Esophagus muscularis mucosa (tissue), 4 donors: Measurements from ENCODE around the gene CRY2. TPM values are rescaled to one million over a fixed set of nuclear protein-coding genes. Genes with fewer than 3 reads are reported as not detected.

Experiments used
- DNase-seq: peaks from one replicate; pipeline ENCODE4 v3.0.0-alpha.2; 2017; ENCODE audit errors: extremely low spot score
- H3K27ac ChIP-seq, 4 donors: fragments of 200-600 bp; sonication (generic); replicated peaks in 1 of 4; 1 replicate in 3 of 4; 2 replicates in 1 of 4; pipeline ENCODE4 v1.5.1; 2016 to 2019; ENCODE audit warnings: mild to moderate bottlenecking in 1 of 4
- H3K27me3 ChIP-seq, 4 donors: fragments of 200-600 bp; sonication (generic); one replicate each; pipeline versions ENCODE4 v1.5.1 to v1.6.0; 2016 to 2019
- H3K36me3 ChIP-seq, 4 donors: fragments of 200-600 bp; sonication (generic); one replicate each; pipeline ENCODE4 v1.5.1; 2016 to 2019
- H3K4me1 ChIP-seq, 4 donors: fragments of 200-600 bp; sonication (generic); one replicate each; pipeline ENCODE4 v1.5.1; 2016 to 2019
- H3K4me3 ChIP-seq, 4 donors: fragments of 200-600 bp; sonication (generic); 1 replicate in 2 of 4; 2 replicates in 2 of 4; pipeline ENCODE4 v1.5.1; 2016 to 2019; ENCODE audit warnings: mild to moderate bottlenecking in 4 of 4, moderate library complexity in 1 of 4
- H3K9me3 ChIP-seq, 4 donors: fragments of 200-600 bp; sonication (generic); 1 replicate in 3 of 4; 2 replicates in 1 of 4; pipeline ENCODE4 v1.5.1; 2016 to 2019
- EP300 ChIP-seq: sonication (generic); formaldehyde crosslinking; IDR thresholded peaks from one replicate; pipeline ENCODE4 v1.6.1; 2017; ENCODE audit warnings: antibody characterized with exemption
- POLR2A ChIP-seq: fragments of 450-650 bp; IDR thresholded peaks from one replicate; pipeline ENCODE4 v1.6.1; 2017; ENCODE audit warnings: antibody characterized with exemption, moderate library complexity, mild to moderate bottlenecking, low read depth
- POLR2AphosphoS5 ChIP-seq, 2 donors: sonication (generic); formaldehyde crosslinking; IDR thresholded peaks; one replicate each; pipeline ENCODE4 v1.6.1; 2017; ENCODE audit warnings: antibody characterized with exemption in 2 of 2
- WGBS: methylation state at CpG from one replicate; pipeline ENCODE4 v1.1.5; 2018; 5-methylcytosine and 5-hydroxymethylcytosine counted together
- intact Hi-C: fragments of 100-400 bp; cut with DNase I; formaldehyde crosslinking; loops from one replicate; pipeline ENCODE4 v1.15.1; 2023
- total RNA-seq, 4 donors: library from RNA; depleted of rRNA; stranded (reverse); fragments of >200 nt; gene quantifications; one replicate each; pipeline versions ENCODE4 v1.1.0 to v1.2.1, GENCODE V29; 2016
- TF ChIP-seq, protein P1 (sequence below), 3 experiments: fragments of 200-600 bp in 2 of 3; fragments of 450-650 bp in 1 of 3; sonication (generic) in 2 of 3; IDR thresholded peaks; one replicate each; pipeline ENCODE4 v1.5.1; 2017 to 2019; ENCODE audit warnings: antibody characterized with exemption in 3 of 3, mild to moderate bottlenecking in 2 of 3, moderate library complexity in 1 of 3

Gene CRY2
- total RNA-seq, 4 donors from 2014 or later = 32.0 to 57.6 (median 49.7) TPM

DNA sequence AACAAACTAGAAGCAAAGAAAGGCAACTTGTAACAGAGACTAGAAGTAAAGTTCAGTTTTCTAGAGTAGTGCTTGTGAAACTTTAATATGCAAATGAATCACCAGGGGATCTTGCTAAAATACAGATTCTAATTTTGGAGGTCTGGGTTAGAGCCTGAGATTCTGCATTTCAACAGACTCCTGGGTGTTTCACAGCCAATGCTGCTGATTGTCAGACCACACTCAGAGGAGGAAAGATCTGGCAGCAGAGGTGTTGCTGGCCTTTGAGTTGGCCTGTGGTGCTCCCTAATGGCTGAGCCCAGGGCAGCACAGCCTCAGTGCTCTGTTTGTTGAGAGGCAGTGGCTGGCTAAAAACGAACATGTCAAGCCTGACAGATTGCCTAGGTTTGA is 5.4 kb downstream of the CRY2 start:
- 18% methylated on average over 1 of the region's 1 CpG for WGBS
- Histone ChIP-seq H3K27me3 (no peaks in the 10 kb centered on the region), H3K36me3 (peaks cover 0 to 18% (median 6%) of the 10 kb centered on the region in 4 donors), H3K9me3 (no peaks in the 10 kb centered on the region), H3K4me1 (peaks cover 95 to 99% (median 98%) of the 10 kb centered on the region in 4 donors), H3K27ac (peak overlapping the region; percentile 84 to 99 (median 94)), H3K4me3 (no peak overlapping the region)
- no peak for DNase-seq
- no peak for TF ChIP-seq POLR2AphosphoS5 (IDR thresholded peaks at IDR 0.05)
- no peak for TF ChIP-seq POLR2A
- no peak for TF ChIP-seq EP300
- TF ChIP-seq, protein P1, sequence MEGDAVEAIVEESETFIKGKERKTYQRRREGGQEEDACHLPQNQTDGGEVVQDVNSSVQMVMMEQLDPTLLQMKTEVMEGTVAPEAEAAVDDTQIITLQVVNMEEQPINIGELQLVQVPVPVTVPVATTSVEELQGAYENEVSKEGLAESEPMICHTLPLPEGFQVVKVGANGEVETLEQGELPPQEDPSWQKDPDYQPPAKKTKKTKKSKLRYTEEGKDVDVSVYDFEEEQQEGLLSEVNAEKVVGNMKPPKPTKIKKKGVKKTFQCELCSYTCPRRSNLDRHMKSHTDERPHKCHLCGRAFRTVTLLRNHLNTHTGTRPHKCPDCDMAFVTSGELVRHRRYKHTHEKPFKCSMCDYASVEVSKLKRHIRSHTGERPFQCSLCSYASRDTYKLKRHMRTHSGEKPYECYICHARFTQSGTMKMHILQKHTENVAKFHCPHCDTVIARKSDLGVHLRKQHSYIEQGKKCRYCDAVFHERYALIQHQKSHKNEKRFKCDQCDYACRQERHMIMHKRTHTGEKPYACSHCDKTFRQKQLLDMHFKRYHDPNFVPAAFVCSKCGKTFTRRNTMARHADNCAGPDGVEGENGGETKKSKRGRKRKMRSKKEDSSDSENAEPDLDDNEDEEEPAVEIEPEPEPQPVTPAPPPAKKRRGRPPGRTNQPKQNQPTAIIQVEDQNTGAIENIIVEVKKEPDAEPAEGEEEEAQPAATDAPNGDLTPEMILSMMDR (IDR thresholded peaks at IDR 0.05) = no peak
- intact Hi-C loops = no loop called here

DNA sequence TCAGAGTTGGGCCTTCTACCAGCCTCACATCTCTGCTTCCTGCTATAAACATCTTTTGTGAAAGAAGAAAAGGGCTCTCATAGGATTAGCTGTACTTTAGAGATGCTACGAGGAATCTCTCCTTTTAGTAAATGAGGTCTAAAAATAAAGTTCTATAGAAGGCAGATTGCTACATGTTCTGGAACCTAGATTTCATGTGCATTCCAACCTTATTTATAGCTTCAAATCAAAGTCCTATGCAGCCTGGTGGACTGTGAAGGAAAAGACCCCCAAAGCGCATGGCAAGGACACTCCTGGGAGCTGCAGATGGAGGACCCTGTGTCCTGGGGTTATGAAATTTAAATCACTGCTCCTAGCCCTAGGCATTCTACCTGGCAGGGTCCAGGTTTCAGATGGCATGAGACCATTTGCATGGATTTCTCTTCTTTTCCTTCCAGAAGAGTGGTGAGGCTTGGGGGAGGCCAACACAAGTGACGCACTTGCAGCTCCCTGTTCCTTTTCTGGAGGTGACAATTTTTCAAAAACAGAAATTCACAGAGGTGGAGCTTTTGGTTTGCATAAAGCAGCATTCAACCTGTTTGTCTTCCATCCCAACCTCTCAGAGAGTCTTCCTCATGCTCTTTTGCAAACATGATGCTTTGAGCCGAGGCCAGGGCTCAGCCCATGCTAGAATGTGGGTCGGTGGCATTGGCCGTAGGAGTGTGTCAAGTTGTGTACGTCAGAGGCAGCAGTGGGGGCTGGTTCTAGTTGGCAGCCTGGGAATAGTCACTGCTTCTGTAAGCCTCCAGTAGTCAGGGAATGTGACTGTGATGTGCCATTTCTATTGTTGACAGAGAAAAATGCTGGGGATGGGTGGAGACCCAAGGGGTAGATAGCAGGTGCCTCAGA is 6.3 kb downstream of the CRY2 start:
- peaks cover 99 to 100% (median 100%) of the 10 kb centered on the region in 4 donors for H3K4me1 ChIP-seq
- TF ChIP-seq, protein P1 (IDR thresholded peaks at IDR 0.05) = no peak
- TF ChIP-seq POLR2AphosphoS5 (IDR thresholded peaks at IDR 0.05) = no peak
- TF ChIP-seq EP300 = no peak
- TF ChIP-seq POLR2A = no peak

DNA sequence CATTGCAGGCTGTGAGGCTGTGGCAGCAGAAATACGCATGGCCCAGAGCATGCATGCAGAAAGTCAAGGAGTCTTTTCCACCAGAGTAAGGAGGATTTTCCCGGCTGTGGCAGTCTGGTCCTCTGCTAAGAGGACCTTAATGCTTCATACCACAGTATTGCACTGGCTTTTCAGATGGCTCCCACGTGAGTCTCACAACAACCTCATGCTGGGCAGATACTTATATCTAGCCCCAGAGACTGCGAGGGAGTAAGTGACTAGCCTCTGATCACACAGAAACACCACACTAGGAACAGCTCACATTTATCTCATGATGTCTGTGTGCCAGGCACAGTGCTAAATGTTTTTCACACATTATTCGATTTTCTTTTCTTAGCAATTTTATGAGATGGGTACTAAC is 8.0 kb downstream of the CRY2 start:
- TF ChIP-seq POLR2A = no peak
- TF ChIP-seq EP300 = no peak
- TF ChIP-seq POLR2AphosphoS5 (IDR thresholded peaks at IDR 0.05) = no peak
- TF ChIP-seq, protein P1 (IDR thresholded peaks at IDR 0.05) = no peak
- H3K9me3 ChIP-seq = no peaks in the 10 kb centered on the region
- no peak overlapping the region for H3K4me3 ChIP-seq
- peaks cover 100% of the 10 kb centered on the region in 4 donors for H3K4me1 ChIP-seq
- H3K27me3 ChIP-seq = no peaks in the 10 kb centered on the region
- peak overlapping the region; percentile 84 to 99 (median 94) for H3K27ac ChIP-seq
- H3K36me3 ChIP-seq = peaks cover 0 to 27% (median 14%) of the 10 kb centered on the region in 4 donors
- WGBS = 96% methylated on average over 2 of the region's 5 CpGs
- DNase-seq = no peak
- intact Hi-C loops = no loop called here

More for the DNA sequence above, 6.3 kb downstream of the CRY2 start:
- no peak for DNase-seq
- H3K27ac ChIP-seq = peak overlapping the region; percentile 84 to 99 (median 94)
- no peaks in the 10 kb centered on the region for H3K9me3 ChIP-seq
- WGBS = 56% methylated on average over 7 of the region's 7 CpGs
- peaks cover 0 to 21% (median 10%) of the 10 kb centered on the region in 4 donors for H3K36me3 ChIP-seq
- intact Hi-C loops = no loop called here
- H3K4me3 ChIP-seq = no peak overlapping the region
- no peaks in the 10 kb centered on the region for H3K27me3 ChIP-seq

DNA sequence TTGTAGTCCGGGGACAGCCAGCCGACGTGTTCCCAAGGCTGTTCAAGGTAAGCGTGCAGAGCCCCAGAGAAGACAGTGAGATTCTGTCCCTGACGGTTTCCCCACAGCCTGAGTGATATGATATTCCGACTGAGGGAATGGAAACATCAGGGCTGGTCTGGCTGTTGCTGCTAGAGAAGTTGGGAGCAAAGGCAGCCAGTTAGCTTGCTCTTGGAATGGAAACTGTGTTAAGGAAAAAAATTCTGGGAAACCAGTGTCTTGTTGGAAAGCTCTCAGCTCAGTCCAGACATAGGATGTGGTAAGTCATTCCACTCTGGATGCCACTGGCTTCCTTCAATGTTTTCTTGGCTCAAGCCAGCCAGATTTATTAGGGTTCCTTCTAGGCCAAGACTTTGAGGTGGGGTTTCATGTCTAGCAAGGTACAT is 8.8 kb downstream of the CRY2 start:
- no peaks in the 10 kb centered on the region for H3K9me3 ChIP-seq
- 52% methylated on average over 6 of the region's 6 CpGs for WGBS
- peaks cover 5 to 35% (median 19%) of the 10 kb centered on the region in 4 donors for H3K36me3 ChIP-seq
- no peak for TF ChIP-seq POLR2A
- no peak for TF ChIP-seq EP300
- peak; percentile 35 to 42 for TF ChIP-seq POLR2AphosphoS5 (IDR thresholded peaks at IDR 0.05)
- H3K27me3 ChIP-seq = no peaks in the 10 kb centered on the region
- H3K4me1 ChIP-seq = peaks cover 98 to 100% (median 100%) of the 10 kb centered on the region in 4 donors
- DNase-seq = no peak
- H3K27ac ChIP-seq = peak overlapping the region; percentile 84 to 99 (median 94)
- intact Hi-C loops = no loop called here
- no peak overlapping the region for H3K4me3 ChIP-seq

DNA sequence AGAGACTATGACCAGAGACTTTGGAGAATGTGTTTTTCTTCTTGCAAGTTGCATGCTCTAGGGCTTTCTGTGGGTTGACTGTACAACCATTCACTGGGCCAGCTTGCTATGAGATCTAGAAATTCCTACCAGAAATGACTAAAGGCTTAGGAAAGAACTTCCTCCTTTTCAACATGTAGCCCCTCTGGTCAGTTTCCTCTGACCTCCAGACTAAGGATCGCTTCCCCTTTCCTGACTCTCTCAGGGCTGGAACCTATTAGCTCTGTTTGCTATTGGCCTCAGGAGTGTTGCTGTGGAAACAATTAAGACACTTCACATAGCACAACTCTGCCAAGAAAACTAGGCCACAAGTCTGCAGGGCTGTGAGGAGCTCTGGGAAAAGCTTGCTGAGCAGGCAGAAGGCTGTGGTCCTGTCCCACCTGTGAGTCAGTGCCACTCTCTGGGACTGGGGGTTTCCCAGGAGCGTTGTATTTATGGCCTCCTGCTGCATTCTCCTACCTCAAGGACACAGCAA is 10.7 kb downstream of the CRY2 start:
- no peaks in the 10 kb centered on the region for H3K9me3 ChIP-seq
- 0% methylated on average over 1 of the region's 2 CpGs for WGBS
- H3K36me3 ChIP-seq = peaks cover 24 to 54% (median 38%) of the 10 kb centered on the region in 4 donors
- TF ChIP-seq POLR2AphosphoS5 (IDR thresholded peaks at IDR 0.05) (peak; percentile 47 to 63), EP300 (no peak)
- intact Hi-C loops = no loop called here
- no peak overlapping the region for H3K4me3 ChIP-seq
- H3K27me3 ChIP-seq = no peaks in the 10 kb centered on the region
- peaks cover 79 to 88% (median 81%) of the 10 kb centered on the region in 4 donors for H3K4me1 ChIP-seq
- DNase-seq = no peak
- peak overlapping the region; percentile 84 to 99 (median 94) for H3K27ac ChIP-seq
